AG08396 (cell line): Measurements from ENCODE around the gene COLEC12.

Source experiments
- DNase-seq: peaks from one replicate; pipeline ENCODE4 v3.0.0; 2012; ENCODE audit warnings: low spot score, mixed read lengths

The COLEC12 gene

GRCh38 chr18:273525-273924 lies 227.0 kb downstream of the COLEC12 start:
- DNase-seq = no peak

- DNase-seq = no peak
Measured at GRCh38 chr18:272650-273049, 227.9 kb downstream of the COLEC12 start.

GRCh38 chr18:269480-270095 lies 230.9 kb downstream of the COLEC12 start:
- DNase-seq = no peak

GRCh38 chr18:267688-268552 lies 232.6 kb downstream of the COLEC12 start, which contains the start of gene THOC1:
THOC1 (minus strand) TSS chr18:268047; CDS start chr18:268019, 28 bp downstream.
- peak; percentile 93 for DNase-seq

GRCh38 chr18:267380-267687 lies 233.2 kb downstream of the COLEC12 start:
- DNase-seq = no peak
